CD4-positive, alpha-beta T cell treated with Interleukin-15 for 4 hours (primary cell): ENCODE data around the gene CNGA3.

Experiments used
- DNase-seq: peaks from one replicate; pipeline ENCODE4 v3.0.0-alpha.2; 2020; ENCODE audit warnings: low spot score

CNGA3 gene

GRCh38 chr2:98444436-98445176 is 98.3 kb downstream of the CNGA3 start, which contains the start of gene INPP4A:
Gene INPP4A, plus strand, starts transcription at chr2:98444858. Its CDS starts 75,191 bp downstream, at chr2:98520049.
- DNase-seq, result peak; percentile 78

DNA sequence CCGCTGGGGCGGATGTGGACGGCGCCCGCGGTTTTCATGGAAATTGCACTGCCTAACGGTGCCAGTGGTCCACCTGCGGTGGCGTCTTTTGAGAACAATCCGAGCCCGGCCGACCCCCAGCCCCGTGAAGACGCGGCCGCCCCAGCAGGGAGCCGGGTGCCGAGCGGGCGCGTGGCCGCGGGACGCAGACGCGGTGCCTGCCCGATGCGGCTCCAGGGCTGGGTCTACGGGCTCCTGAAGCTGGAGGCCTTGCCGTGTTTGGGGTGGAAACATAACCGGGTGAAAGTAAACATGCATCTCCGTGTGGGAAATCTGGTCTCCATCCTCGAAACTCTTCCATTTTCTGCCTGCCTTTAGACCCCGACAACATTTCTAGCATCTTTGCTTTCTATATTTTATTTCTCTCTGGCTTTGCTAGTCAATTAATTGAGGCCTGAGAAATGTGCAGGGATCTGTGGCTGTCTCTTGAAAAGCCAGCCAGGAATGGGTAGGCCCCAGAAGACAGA is 99.0 kb downstream of the CNGA3 start:
- no peak for DNase-seq

DNA sequence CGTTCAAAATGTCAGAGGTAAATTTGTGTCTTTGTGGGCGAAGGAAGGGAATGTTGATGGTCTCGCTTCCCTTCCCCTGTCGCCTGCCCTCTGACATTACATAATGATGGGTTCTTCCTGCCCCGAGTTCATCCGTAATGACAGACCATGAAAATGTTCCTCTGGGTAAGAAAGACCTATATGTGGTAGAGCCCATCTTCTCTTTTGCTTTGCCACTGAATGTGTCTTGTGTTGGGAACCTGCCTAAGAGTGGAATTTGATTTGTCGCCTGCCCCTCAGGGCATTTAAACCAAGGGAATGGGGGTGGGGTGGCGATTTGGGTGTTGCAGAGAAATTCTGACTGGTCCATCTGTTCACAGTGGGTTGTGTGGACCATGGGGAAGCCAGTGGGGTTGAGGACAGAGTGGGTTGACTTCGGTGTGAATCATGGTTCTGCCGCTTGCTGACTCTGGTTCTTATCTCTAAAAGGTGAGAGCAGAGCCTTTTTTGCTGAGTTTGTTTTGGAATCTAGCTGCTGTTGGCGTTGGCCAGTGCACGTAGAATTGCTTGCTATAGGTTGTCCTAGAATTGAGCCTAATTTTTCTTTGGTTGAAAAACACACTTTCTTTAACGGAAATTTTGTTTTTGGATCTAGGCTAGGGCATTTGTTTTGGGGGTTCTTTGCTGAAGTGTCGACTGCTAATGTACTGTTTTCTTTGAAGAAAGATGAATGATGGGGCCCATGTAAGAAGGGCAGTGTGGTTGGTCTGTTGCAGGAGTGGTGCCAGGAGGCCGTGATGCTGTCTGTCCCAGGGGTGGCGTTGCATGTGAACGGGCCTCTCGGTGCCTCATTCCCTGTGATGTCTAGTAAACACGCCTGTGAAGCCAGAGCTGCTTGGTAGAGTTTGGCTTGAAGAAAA is 99.7 kb downstream of the CNGA3 start:
- peak; percentile 38 for DNase-seq

DNA sequence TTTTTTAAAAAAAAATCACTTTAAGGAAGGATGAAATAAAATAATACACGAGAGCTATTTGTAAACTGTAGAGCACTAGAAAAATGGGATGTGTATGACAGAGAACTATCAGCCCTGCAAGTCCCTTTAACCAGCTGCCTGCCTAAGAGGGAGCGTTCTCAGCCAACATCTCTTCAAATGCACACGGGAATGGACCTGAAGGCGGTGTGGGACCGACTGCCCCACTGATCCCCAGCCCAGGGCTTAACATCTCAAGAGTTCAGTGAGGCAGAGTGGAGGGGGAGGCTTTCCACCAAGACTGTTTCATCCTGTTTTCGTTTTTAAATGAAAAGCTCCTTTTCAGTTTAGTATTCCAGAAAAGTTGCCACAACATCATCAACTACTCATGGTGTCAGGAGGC is 100.6 kb downstream of the CNGA3 start:
- DNase-seq, result no peak
